GM18505 (cell line): ENCODE measurements around the gene CYP4F2.
"Not testable (repeated sequence)": the region's sequence is repeated elsewhere in the genome, so short reads cannot be mapped to it uniquely, and the experiment has no call there.

Experiments
- ATAC-seq: cut with Tn5 transposase; IDR thresholded peaks from one replicate; pipeline ENCODE4 v1.9.1; 2021; ENCODE audit not compliant: unreplicated experiment
- POLR2A ChIP-seq: IDR thresholded peaks from 4 replicates; pipeline ENCODE4 v1.6.1; 2011; ENCODE audit warnings: borderline replicate concordance; ENCODE audit not compliant: insufficient read depth, insufficient read length; ENCODE audit errors: extremely low read depth

The CYP4F2 gene

DNA sequence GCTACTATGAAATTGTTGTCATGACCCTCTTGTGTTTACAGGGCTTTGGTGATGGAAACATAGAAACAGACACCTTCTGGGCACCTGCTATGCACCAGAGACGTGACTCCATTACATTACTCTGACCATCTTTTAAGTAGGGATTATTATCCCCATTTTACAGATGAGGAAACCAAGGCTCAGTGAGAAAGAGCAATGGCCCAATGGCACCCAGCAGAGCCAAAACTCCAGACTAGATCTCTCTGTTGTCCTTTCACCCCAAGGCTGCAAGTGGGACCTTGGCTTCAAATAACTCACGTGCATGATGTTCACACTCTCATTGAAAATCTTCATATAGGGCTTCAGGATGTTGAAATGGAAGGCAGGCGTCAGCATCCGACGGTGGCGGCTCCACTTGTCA is 5.9 kb downstream of the CYP4F2 start:
- no peak for TF ChIP-seq POLR2A
- no peak for ATAC-seq

DNA sequence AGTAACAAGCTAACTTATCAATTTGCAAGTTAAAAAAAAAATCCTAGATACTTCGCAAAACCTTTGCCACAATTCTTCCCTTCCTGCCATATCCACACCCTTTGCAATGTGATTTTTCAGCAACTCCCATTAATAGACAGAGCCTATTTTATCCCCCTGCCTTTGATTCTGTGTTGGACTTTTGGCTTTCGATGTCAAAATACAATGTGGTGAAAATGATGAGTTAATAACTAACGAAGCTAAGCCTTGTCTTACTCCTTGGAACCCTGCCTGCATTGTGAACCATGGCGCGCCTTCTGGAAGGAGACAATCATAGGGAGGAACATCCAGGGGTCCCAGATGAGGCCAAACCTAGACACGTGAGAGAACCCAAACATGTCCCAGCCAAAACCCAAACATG is 6.4 kb downstream of the CYP4F2 start:
- TF ChIP-seq POLR2A, result no peak
- ATAC-seq, result no peak

DNA sequence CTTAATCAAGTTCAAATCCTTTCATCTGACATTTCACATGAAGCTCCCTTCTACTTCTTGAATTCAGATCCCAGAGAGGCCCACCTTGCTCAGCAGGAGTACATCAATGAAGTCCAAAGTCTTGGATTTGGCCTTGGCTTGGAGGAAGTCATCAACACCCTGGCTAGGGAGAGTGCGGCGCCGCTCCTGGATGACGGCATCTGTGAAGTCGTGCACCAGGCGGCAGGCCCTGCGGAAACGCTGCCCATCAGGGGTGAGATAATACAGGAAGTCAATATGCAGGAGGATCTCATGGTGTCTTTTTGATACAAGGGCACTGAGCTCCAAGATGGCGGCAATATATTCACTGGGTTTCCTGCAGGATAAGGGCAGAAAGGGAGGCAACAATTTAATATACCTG is 8.5 kb downstream of the CYP4F2 start:
- ATAC-seq, result not testable (repeated sequence)

DNA sequence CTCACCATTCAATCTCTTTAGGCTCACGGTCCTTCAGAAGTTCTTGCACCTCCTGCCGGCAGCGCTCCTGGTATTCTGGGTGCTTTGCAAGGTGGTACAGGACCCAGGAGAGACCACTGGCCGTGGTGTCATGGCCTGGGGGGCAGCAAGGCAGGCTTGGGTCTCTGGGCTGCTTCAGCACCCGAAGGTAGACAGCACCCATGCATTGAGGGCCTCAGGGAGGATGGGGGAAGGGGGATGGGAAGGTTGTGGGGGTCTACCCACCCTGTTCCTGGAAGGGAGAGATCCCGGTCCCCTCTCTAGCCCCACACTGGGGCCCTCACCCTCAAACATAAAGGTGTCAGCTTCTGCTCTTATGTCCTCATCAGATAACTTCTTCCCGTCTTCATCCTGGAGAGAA is 12.0 kb downstream of the CYP4F2 start:
- ATAC-seq, result no peak
- no peak for TF ChIP-seq POLR2A

DNA sequence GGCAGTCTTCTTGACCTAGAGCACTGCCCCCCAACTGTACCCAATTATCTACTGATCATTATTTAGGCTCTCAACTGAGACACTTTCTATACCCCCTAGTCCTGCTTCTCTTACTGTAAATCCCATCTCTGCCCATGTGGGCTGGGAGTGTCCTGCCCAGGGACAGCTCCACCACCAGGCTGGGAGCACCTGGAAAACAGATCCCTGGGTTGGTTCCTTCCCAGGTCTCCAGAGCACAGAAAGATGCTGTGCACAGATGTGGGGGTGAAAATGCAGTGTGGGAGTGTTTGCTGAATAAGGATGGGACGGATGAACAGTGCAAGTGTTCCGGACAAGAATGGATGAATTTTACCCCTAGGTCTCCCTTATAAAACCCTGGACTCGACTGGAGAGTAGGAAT is 12.7 kb downstream of the CYP4F2 start:
- ATAC-seq, result no peak
- TF ChIP-seq POLR2A, result no peak

DNA sequence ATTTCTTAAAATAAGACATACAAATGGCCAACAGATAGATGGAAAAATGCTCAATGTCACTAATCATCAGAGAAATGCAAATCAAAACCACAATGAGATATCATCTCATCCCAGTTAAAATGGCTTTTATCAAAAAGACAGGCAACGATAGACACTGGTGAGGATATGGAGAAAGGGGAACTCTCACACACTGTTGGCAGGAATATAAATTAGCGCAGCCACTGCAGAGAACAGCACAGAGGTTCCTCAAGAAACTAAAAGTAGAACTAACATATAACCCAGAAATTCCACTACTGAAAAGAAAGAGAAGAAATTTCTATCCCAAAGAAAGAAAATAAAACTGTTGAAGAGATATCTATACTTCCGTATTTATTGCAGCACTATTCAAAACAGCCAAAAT is 14.5 kb downstream of the CYP4F2 start:
- not testable (repeated sequence) for ATAC-seq

DNA sequence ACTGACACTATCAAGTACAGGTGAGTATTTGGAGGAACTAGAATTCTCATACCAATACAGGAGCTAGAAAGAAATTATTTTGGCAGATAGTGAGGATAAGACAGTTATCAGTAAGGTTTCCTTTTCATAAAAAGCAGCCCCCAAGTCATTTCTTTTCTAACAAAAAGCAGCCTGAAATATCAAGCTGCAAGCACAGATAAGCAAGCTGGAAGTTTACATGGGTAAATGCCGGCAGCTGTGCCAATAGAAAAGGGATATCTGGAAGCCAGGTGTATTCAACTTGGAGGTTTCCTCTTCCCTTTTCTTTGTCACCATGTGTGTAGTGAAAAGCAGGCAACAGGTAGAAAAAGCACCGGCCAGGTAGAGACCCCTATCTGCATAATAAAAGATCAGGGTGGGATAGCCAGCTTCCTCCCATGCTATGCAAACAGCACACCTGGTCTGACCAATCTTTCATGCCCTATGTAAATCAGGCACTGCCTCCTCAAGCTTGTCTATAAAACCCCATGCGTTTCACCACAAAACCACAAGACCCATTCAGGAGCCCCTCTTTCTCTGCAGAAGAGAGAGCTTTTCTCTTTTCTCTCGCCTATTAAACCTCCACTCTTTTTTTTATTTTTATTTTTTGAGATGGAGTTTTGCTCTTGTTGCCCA is 22.9 kb downstream of the CYP4F2 start:
- TF ChIP-seq POLR2A, result no peak
- no peak for ATAC-seq

DNA sequence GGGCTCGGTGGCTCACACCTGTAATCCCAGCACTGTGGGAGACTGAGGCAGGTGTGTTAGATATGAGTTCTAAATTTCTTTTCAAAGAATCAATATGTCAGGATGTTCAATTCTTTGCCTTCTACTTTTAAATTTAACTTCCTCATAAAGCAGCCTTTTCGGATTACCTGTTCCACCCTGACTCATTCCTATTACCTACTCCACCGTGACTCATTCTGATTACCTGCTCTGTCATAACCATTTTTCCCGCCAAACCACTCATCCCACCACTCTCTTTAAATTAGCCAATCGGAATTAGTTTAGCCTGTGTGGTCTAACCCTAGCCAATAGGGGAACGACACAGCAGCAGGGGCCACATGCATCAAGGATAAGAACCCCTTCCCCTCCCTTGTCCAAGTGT is 24.1 kb downstream of the CYP4F2 start:
- not testable (repeated sequence) for ATAC-seq

DNA sequence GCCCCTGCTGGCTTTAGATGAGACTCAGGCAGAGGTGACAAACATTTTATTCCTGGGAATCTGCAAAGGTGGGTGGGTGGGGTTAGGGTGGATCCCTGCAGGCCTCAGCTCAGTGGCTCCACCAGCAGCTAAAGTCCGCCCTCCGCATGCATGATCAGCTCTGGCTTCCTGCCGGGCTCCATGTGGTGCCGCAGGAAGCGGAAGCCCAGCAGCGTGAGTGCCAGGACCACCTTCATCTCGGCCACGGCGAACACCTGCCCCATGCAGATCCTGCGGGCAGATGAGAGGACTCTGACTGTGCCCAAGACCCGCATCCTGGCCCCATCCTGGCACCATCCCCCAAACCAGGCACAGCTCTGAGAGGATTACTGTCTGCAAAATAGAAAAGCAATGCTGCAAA is 26.3 kb downstream of the CYP4F2 start:
- no peak for TF ChIP-seq POLR2A
- no peak for ATAC-seq

DNA sequence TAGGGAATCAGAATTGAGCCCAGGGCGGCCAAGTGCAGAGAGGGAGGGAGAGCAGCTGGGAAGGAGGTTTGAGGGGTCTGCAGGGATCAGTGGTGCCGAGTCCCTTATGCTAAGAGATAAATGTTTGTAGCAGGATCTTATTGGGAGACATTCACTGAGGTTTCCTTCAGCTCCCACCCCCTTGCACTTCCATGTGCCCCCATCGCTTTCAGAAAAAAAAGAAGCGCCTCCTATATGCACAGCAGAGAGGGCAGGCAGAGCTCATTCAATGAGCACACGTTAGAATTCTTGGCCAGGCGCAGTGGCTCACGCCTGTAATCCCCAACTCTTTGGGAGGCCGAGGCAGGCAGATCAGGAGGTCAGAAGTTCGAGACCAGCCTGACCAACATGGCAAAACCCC is 28.0 kb downstream of the CYP4F2 start:
- TF ChIP-seq POLR2A, result no peak
- ATAC-seq, result no peak

DNA sequence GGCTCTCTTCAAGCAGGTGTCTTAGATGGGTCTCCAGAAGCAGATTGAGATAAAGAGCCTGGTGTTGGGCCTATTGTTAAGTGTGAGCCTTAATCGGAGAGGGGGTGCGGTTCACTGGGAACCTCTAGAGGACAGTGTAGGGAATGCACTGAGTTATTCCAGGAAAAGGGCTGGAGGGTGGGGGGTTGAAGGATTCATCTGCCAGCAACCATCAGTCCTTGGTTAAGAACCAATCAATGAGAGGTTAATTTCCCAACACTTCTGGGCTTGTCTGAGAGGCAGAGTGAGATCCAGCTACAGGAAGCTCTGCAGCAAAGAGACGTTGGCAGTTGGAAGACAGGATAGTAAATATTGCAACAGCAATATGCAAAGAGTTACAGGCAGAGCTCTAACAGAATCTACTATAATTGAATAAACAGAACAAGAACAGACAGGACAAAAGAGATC is 28.7 kb downstream of the CYP4F2 start:
- ATAC-seq, result no peak
- no peak for TF ChIP-seq POLR2A

DNA sequence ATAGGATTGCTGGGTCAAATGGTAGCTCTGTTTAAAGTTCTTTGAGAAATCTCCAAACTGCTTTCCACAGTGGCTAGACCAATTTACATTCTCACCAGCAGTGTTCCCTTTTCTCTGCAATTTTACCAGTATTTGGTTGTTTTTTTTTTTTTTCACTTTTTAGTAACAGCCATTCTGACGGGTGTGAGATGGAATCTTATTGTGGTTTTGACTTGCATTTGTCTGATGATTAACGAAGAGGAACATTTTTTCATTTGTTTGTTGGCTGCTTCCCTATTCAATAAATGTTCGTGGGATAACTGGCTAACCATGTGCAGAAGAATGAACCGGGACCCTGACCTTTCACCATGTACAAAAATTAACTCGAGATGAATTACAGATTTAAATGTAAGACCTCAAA is 31.2 kb downstream of the CYP4F2 start:
- no peak for TF ChIP-seq POLR2A
- no peak for ATAC-seq

DNA sequence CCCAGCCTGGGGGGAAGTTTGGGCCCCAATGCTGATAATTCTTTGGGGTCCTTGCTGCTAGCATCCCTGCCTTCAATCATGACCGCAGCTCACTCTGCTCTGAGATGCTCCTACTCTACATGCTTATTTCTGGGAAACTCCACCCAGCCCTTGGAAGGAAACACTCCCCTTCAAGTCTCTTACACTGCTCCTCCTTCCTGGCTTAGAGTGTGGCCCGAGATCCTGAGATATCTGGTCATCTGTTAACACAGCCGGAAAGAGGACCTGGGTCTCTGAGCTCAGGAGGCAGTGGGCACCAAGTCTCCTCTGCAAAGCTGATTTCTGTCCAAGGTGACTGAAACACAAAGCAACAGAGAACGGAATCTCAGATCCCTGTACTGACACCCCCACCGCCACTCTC is 33.0 kb downstream of the CYP4F2 start:
- no peak for ATAC-seq
- no peak for TF ChIP-seq POLR2A

DNA sequence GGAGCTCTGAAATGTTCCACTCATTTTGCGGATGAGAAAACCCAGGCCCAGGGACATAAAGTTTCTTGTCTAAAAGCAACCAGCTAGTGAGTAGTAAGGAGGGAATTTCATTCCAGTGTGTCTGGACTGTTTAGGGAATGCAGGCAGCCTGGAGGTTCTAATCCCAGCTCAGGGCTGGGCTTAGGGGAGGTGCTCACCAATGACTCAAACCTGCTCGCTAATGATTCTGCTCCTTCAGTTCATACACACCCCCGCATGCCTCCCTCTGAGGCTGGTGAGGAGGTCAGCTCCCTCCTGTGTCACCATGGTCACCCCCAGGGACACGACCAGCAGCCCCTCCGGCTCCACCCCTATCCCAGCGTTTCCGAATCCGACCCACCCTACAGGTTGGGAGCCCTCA is 34.6 kb downstream of the CYP4F2 start:
- TF ChIP-seq POLR2A, result no peak
- no peak for ATAC-seq

DNA sequence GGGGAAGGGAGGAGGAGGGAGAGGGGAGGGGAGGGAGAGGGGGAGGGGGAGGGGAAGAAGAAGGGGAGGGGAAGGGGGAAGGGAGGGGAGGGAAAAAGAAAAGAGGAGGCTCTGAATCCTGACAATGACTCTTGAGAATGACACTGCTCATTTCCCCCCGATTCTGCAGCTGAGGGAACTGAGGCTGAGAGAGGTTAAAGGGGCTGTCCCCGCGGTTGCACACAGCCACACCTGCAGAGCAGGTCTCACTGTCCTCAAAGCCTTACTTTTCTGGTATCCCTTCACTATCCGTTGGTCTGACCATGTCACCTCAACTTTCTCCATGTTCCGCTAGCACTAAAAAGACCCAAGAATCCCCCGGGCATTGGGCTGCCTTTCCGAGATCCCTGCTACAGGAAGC is 35.4 kb downstream of the CYP4F2 start:
- ATAC-seq, result no peak
- TF ChIP-seq POLR2A, result no peak
